H1 (cell line): ENCODE data around the gene PAX5. TPM values are rescaled to one million over a fixed set of nuclear protein-coding genes. Genes with fewer than 3 reads are reported as not detected.

ENCODE experiments used
- CTCF ChIA-PET: fragments of 300-600 bp; sonication (Branson Sonifier 250); formaldehyde crosslinking; loops from one replicate; lab custom pipeline; 2021; ENCODE audit not compliant: partially characterized antibody; lab: Charles Lee
- POLR2A ChIA-PET: fragments of 300-600 bp; sonication (Branson Sonifier 250); formaldehyde crosslinking; loops from one replicate; lab custom pipeline; 2021; ENCODE audit warnings: inconsistent platforms; ENCODE audit not compliant: partially characterized antibody; lab: Charles Lee
- DNase-seq, 2 experiments: peaks; one replicate each; pipeline versions ENCODE4 v3.0.0 to v3.0.0-alpha.2; 2010 to 2022; ENCODE audit warnings: low spot score in 2 of 2, low read depth in 1 of 2, mixed read lengths in 1 of 2
- FAIRE-seq: peaks from 2 replicates; lab custom pipeline; 2011; peaks lifted over from hg19 to GRCh38; lab: Jason Lieb, UNC
- H2AFZ ChIP-seq: 2 replicates; pipeline ENCODE4 v1.8.1; 2012; ENCODE audit warnings: low read length, inconsistent platforms
- H2AK5ac ChIP-seq: 2 replicates; pipeline ENCODE4 v1.6.1; 2013; ENCODE audit warnings: low read depth, low read length
- H2BK120ac ChIP-seq: replicated peaks from 2 replicates; pipeline ENCODE3; 2013; ENCODE audit warnings: low read depth, low read length, inconsistent platforms
- H2BK12ac ChIP-seq: 2 replicates; pipeline ENCODE4 v1.6.1; 2013; ENCODE audit warnings: low read depth, low read length
- H2BK15ac ChIP-seq: 2 replicates; pipeline ENCODE4 v1.6.1; 2013; ENCODE audit warnings: low read length
- H2BK20ac ChIP-seq: 2 replicates; pipeline ENCODE4 v1.6.1; 2013; ENCODE audit warnings: low read length
- H2BK5ac ChIP-seq: 2 replicates; pipeline ENCODE4 v1.6.1; 2013; ENCODE audit warnings: low read depth, low read length
- H3K14ac ChIP-seq: 2 replicates; pipeline ENCODE4 v1.6.1; 2013; ENCODE audit warnings: inconsistent platforms; ENCODE audit not compliant: insufficient read length
- H3K18ac ChIP-seq: 2 replicates; pipeline ENCODE4 v1.6.1; 2013; ENCODE audit warnings: low read length; ENCODE audit errors: extremely low read depth
- H3K23ac ChIP-seq: 2 replicates; pipeline ENCODE4 v1.6.1; 2013; ENCODE audit warnings: inconsistent platforms; ENCODE audit not compliant: insufficient read length
- H3K23me2 ChIP-seq: 2 replicates; pipeline ENCODE4 v1.6.1; 2013; ENCODE audit warnings: low read depth, low read length
- H3K27ac ChIP-seq: 2 replicates; pipeline ENCODE4 v1.6.1; 2011; ENCODE audit warnings: low read depth, low read length, inconsistent platforms
- H3K27me3 ChIP-seq, 4 experiments: replicated peaks in 1 of 4; 1 replicate in 1 of 4; 2 replicates in 3 of 4; pipeline versions ENCODE4 v1.6.1 to v1.8.1; 2011 to 2013; ENCODE audit warnings: low read length in 3 of 4, mild to moderate bottlenecking in 3 of 4, inconsistent platforms in 2 of 4, mixed read lengths in 2 of 4, moderate library complexity in 1 of 4; ENCODE audit not compliant: control insufficient read depth in 3 of 4, insufficient read depth in 3 of 4; ENCODE audit errors: extremely low read depth in 1 of 4
- H3K36me3 ChIP-seq, 4 experiments: 2 replicates each; pipeline versions ENCODE4 v1.6.1 to v1.8.1; 2011 to 2013; ENCODE audit warnings: mild to moderate bottlenecking in 4 of 4, low read length in 3 of 4, moderate library complexity in 2 of 4, control low read depth in 1 of 4, inconsistent platforms in 1 of 4; ENCODE audit not compliant: insufficient read depth in 4 of 4, control insufficient read depth in 2 of 4
- H3K4ac ChIP-seq: replicated peaks from 2 replicates; pipeline ENCODE3; 2013; ENCODE audit warnings: low read length, low read depth, mixed read lengths, inconsistent platforms; ENCODE audit not compliant: insufficient read length
- H3K4me1 ChIP-seq, 4 experiments: replicated peaks in 1 of 4; 1 replicate in 1 of 4; 2 replicates in 3 of 4; pipeline versions ENCODE4 v1.6.1 to v1.8.1; 2011 to 2013; ENCODE audit warnings: low read length in 3 of 4, inconsistent platforms in 2 of 4, mixed read lengths in 1 of 4; ENCODE audit not compliant: insufficient read depth in 4 of 4, control insufficient read depth in 3 of 4
- H3K4me2 ChIP-seq, 2 experiments: 2 replicates each; pipeline versions ENCODE4 v1.6.1 to v1.8.1; 2011 to 2013; ENCODE audit warnings: low read depth in 2 of 2, low read length in 2 of 2, control low read depth in 1 of 2, inconsistent platforms in 1 of 2, mild to moderate bottlenecking in 1 of 2; ENCODE audit not compliant: insufficient read depth in 1 of 2
- H3K4me3 ChIP-seq, 4 experiments: fragments of 200-600, 300-600 bp in 1 of 4; sonication (generic), shearing (Covaris generic), sonication (Bioruptor Twin) in 1 of 4; 2 replicates each; pipeline versions ENCODE4 v1.5.1 to v1.8.1; 2011 to 2016; ENCODE audit warnings: low read length in 4 of 4, low read depth in 3 of 4, control low read depth in 2 of 4, inconsistent platforms in 2 of 4, mild to moderate bottlenecking in 2 of 4, mixed read lengths in 1 of 4, moderate library complexity in 1 of 4; ENCODE audit not compliant: insufficient read depth in 2 of 4; ENCODE audit errors: extremely low read depth in 1 of 4
- H3K56ac ChIP-seq: replicated peaks from 2 replicates; pipeline ENCODE3; 2013; ENCODE audit warnings: low read depth, mild to moderate bottlenecking, mixed read lengths, low read length, inconsistent platforms; ENCODE audit not compliant: insufficient read length
- H3K79me1 ChIP-seq: 2 replicates; pipeline ENCODE4 v1.6.1; 2013; ENCODE audit warnings: low read depth, low read length, control low read depth
- H3K79me2 ChIP-seq, 2 experiments: 2 replicates each; pipeline versions ENCODE4 v1.6.1 to v1.8.1; 2012 to 2013; ENCODE audit warnings: low read length in 2 of 2, mild to moderate bottlenecking in 2 of 2, inconsistent platforms in 1 of 2; ENCODE audit not compliant: insufficient read depth in 2 of 2, control insufficient read depth in 1 of 2
- H3K9ac ChIP-seq, 4 experiments: replicated peaks in 1 of 4; 1 replicate in 1 of 4; 2 replicates in 3 of 4; pipeline versions ENCODE4 v1.6.1 to v1.8.1; 2011 to 2013; ENCODE audit warnings: low read depth in 3 of 4, low read length in 3 of 4, control low read depth in 2 of 4, mild to moderate bottlenecking in 2 of 4, moderate library complexity in 2 of 4, inconsistent platforms in 1 of 4; ENCODE audit errors: extremely low read depth in 1 of 4
- H3K9me3 ChIP-seq, 2 experiments: 2 replicates each; pipeline versions ENCODE4 v1.6.1 to v1.8.1; 2012 to 2013; ENCODE audit warnings: mild to moderate bottlenecking in 2 of 2, moderate library complexity in 2 of 2, control low read depth in 1 of 2, inconsistent platforms in 1 of 2, low read depth in 1 of 2, low read length in 1 of 2, mixed read lengths in 1 of 2; ENCODE audit not compliant: insufficient read depth in 2 of 2
- H4K20me1 ChIP-seq, 2 experiments: replicated peaks in 1 of 2; 2 replicates each; pipeline versions ENCODE3 to v1.8.1; 2011 to 2013; ENCODE audit warnings: inconsistent platforms in 2 of 2, low read length in 2 of 2, mild to moderate bottlenecking in 1 of 2; ENCODE audit not compliant: insufficient read depth in 2 of 2, control insufficient read depth in 1 of 2
- H4K5ac ChIP-seq: 2 replicates; pipeline ENCODE4 v1.6.1; 2013; ENCODE audit warnings: low read length, low read depth, mixed read lengths, inconsistent platforms; ENCODE audit not compliant: insufficient read length
- H4K8ac ChIP-seq: 2 replicates; pipeline ENCODE4 v1.8.0; 2013; ENCODE audit warnings: mild to moderate bottlenecking, moderate library complexity, low read length, inconsistent platforms; ENCODE audit not compliant: insufficient read depth; ENCODE audit errors: extremely low read depth
- H4K91ac ChIP-seq: replicated peaks from 2 replicates; pipeline ENCODE3; 2013; ENCODE audit warnings: low read length, mixed read lengths, inconsistent platforms; ENCODE audit not compliant: insufficient read length
- ATF2 ChIP-seq: IDR thresholded peaks from 2 replicates; pipeline ENCODE4 v1.6.1; 2012; ENCODE audit warnings: low read length, inconsistent platforms
- CBX8 ChIP-seq: fragments of 300-800, 300-1000 bp; sonication (generic); IDR thresholded peaks from 2 replicates; pipeline ENCODE4 v1.7.1; 2016; ENCODE audit warnings: low read depth, low read length, borderline replicate concordance
- CHD1 ChIP-seq: IDR thresholded peaks from 2 replicates; pipeline ENCODE4 v1.6.1; 2012; ENCODE audit warnings: low read depth, low read length, improper control_type of control experiment
- E2F6 ChIP-seq: IDR thresholded peaks from 2 replicates; pipeline ENCODE4 v1.6.1; 2012; ENCODE audit warnings: inconsistent platforms
- KDM1A ChIP-seq: fragments of 200-600, 300-600 bp; sonication (generic); IDR thresholded peaks from 2 replicates; pipeline ENCODE4 v1.7.1; 2016; ENCODE audit warnings: mild to moderate bottlenecking, low read length, borderline replicate concordance
- KDM5A ChIP-seq: fragments of 200-600 bp; IDR thresholded peaks from 2 replicates; pipeline ENCODE4 v1.7.1; 2012; ENCODE audit warnings: mild to moderate bottlenecking, low read length, inconsistent platforms, mixed read lengths
- MAFK ChIP-seq: IDR thresholded peaks from 2 replicates; pipeline ENCODE4 v1.6.1; 2012; ENCODE audit warnings: low read depth, mild to moderate bottlenecking, improper control_type of control experiment, low read length
- MAX ChIP-seq: IDR thresholded peaks from 2 replicates; pipeline ENCODE4 v1.6.1; 2012; ENCODE audit warnings: inconsistent platforms
- NRF1 ChIP-seq: IDR thresholded peaks from 2 replicates; pipeline ENCODE4 v1.6.1; 2011; ENCODE audit warnings: mild to moderate bottlenecking, low read depth, low read length, improper control_type of control experiment
- POLR2A ChIP-seq, 2 experiments: IDR thresholded peaks; 1 replicate in 1 of 2; 2 replicates in 1 of 2; pipeline ENCODE4 v1.6.1; 2011; ENCODE audit warnings: low read depth in 2 of 2, low read length in 2 of 2, mild to moderate bottlenecking in 2 of 2; ENCODE audit errors: control extremely low read depth in 1 of 2
- SP2 ChIP-seq: IDR thresholded peaks from 2 replicates; pipeline ENCODE4 v1.6.1; 2012; ENCODE audit warnings: mild to moderate bottlenecking, low read length, inconsistent platforms
- TCF12 ChIP-seq: IDR thresholded peaks from 2 replicates; pipeline ENCODE4 v1.6.1; 2011; ENCODE audit warnings: low read depth, mild to moderate bottlenecking, low read length
- WGBS, 2 experiments: shearing (Covaris generic) in 1 of 2; methylation state at CpG; one replicate each; pipeline versions ENCODE4 v1.1.6 to v1.1.7; 2013 to 2015; ENCODE audit warnings: low lambda C conversion rate in 2 of 2, mixed read lengths in 2 of 2, inconsistent platforms in 1 of 2, low coverage in 1 of 2, missing lambda C conversion rate in 1 of 2; ENCODE audit not compliant: insufficient replicate concordance in 2 of 2, insufficient coverage in 1 of 2, insufficient read length in 1 of 2; ENCODE audit errors: extremely low coverage in 1 of 2, missing lambda C conversion rate in 1 of 2; 5-methylcytosine and 5-hydroxymethylcytosine counted together
- polyA plus RNA-seq, 7 experiments: library from polyadenylated mRNA; depleted of rRNA in 3 of 7; stranded (reverse) in 5 of 7; unstranded in 2 of 7; fragments of >200 nt in 5 of 7; fragments of 200-250 nt in 2 of 7; gene quantifications; 1 replicate in 5 of 7; 2 replicates in 1 of 7; 4 replicates in 1 of 7; pipeline versions ENCODE4 v1.2.1 to v1.2.3, GENCODE V29; 2011 to 2013; ENCODE audit warnings: missing spikeins in 2 of 7, mixed read lengths in 2 of 7
- total RNA-seq: library from RNA; stranded (reverse); fragmentation: NEBNext Ultra II Directional; extraction: Animal tissue kit (Norgen Biotek cat#: 25700); gene quantifications from 2 replicates; pipeline ENCODE4 v1.2.1, GENCODE V29; 2021

Gene PAX5
- total and polyA plus RNA-seq, 2 of the 8 experiments (the other 6 are each of a cell fraction or from before 2014, with no cell fraction given): 0.29 to 0.43 TPM

- Histone ChIP-seq H3K4ac (no peak overlapping the region), H3K9me3 (no peaks in the 10 kb centered on the region), H4K5ac (no peak overlapping the region), H2AFZ (no peak overlapping the region), H4K20me1 (peaks cover 0 to 2% of the 10 kb centered on the region in 2 experiments), H2AK5ac (no peak overlapping the region), H3K9ac (no peak overlapping the region), H3K27me3 (no peaks in the 10 kb centered on the region; a peak in 1 of 7 replicates), H3K79me1 (no peaks in the 10 kb centered on the region), H2BK12ac (no peak overlapping the region), H3K36me3 (no peaks in the 10 kb centered on the region), H3K4me2 (no peak overlapping the region), H4K91ac (no peak overlapping the region), H3K4me1 (no peaks in the 10 kb centered on the region), H3K4me3 (no peak overlapping the region), H4K8ac (no peak overlapping the region), H3K18ac (no peak overlapping the region), H3K79me2 (no peaks in the 10 kb centered on the region), H2BK20ac (no peak overlapping the region), H3K56ac (no peak overlapping the region), H2BK120ac (no peak overlapping the region), H3K23me2 (no peaks in the 10 kb centered on the region), H3K14ac (no peak overlapping the region), H3K23ac (no peak overlapping the region), H2BK5ac (no peak overlapping the region), H3K27ac (no peak overlapping the region), H2BK15ac (no peak overlapping the region)
- 85% methylated on average over 7 of the region's 7 CpGs; no CpG with 5 or more reads in 1 of the 2 experiments for WGBS, 2 experiments
- no peak for FAIRE-seq
- no peak for DNase-seq
- ChIA-PET CTCF (interaction anchor here (1.0 to 2.2 kb wide), 6 partner anchors 9 to 57 kb away, joined by 3 to 9 read pairs (median 4); no protein-coding TSS in a partner anchor), POLR2A (no interaction called here)
- no peak for TF ChIP-seq POLR2A (IDR thresholded peaks at IDR 0.05; ENCODE audit: control extremely low read depth in 1 of 2, low read depth in 2 of 2, low read length in 2 of 2)
- TF ChIP-seq NRF1: no peak
- TF ChIP-seq SP2: no peak
- TF ChIP-seq TCF12: no peak
- no peak for TF ChIP-seq CBX8
- no peak for TF ChIP-seq CHD1
- no peak for TF ChIP-seq KDM5A
- no peak for TF ChIP-seq MAFK
- no peak for TF ChIP-seq KDM1A
- no peak for TF ChIP-seq MAX
- no peak for TF ChIP-seq E2F6
- TF ChIP-seq ATF2: no peak
Measured at GRCh38 chr9:36923025-36923625, 110.9 kb downstream of the PAX5 start.
